HUES64 (cell line): ENCODE data around the gene ZGPAT.

Source experiments
- H3K27ac ChIP-seq: 2 replicates; pipeline ENCODE4 v1.7.0; 2013; ENCODE audit warnings: low read depth, low read length, inconsistent platforms
- H3K27me3 ChIP-seq: 2 replicates; pipeline ENCODE4 v1.6.1; 2013; ENCODE audit warnings: mild to moderate bottlenecking, low read length; ENCODE audit not compliant: insufficient read depth
- H3K36me3 ChIP-seq: 2 replicates; pipeline ENCODE4 v1.6.1; 2013; ENCODE audit warnings: mild to moderate bottlenecking, low read length; ENCODE audit not compliant: insufficient read depth
- H3K4me1 ChIP-seq: 2 replicates; pipeline ENCODE4 v1.6.1; 2013; ENCODE audit warnings: mild to moderate bottlenecking, low read length, moderate library complexity; ENCODE audit not compliant: insufficient read depth
- H3K4me3 ChIP-seq: 2 replicates; pipeline ENCODE4 v1.5.1; 2013; ENCODE audit warnings: mild to moderate bottlenecking, low read length, moderate library complexity
- H3K9ac ChIP-seq: 2 replicates; pipeline ENCODE4 v1.6.1; 2013; ENCODE audit warnings: mild to moderate bottlenecking, low read depth, low read length
- H3K9me3 ChIP-seq: 2 replicates; pipeline ENCODE4 v1.6.1; 2013; ENCODE audit warnings: low read depth, low read length; ENCODE audit not compliant: insufficient read depth
- WGBS: fragments of 150-250, 120-280 bp; methylation state at CpG from one replicate; pipeline ENCODE4 v1.1.7; 2013; ENCODE audit warnings: missing lambda C conversion rate; 5-methylcytosine and 5-hydroxymethylcytosine counted together

ZGPAT gene

DNA sequence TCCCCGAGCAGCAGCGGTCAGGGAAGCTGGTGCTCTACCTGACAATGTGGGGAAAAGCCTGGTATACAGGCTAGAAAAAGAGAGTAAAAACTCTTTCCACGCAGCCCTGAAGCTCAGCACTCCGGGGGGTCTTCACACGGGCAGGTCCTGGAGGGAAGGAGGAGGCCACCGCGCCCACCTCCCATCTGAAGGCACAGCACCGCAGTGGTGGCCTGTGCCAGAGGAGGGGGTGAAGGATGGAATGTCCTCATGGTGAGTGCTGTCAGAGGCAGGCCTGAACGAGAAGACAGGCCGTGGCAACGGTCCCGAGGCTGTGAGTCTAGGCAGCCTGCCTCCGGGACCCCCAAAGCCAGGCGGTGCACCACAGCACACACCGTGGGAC, 37.6 kb downstream of the ZGPAT start:
- Histone ChIP-seq H3K36me3 (peaks cover 21% of the 10 kb centered on the region), H3K9ac (no peak overlapping the region), H3K4me1 (peaks cover 7% of the 10 kb centered on the region), H3K27me3 (no peaks in the 10 kb centered on the region), H3K9me3 (no peaks in the 10 kb centered on the region), H3K4me3 (no peak overlapping the region), H3K27ac (no peak overlapping the region)
- 82% methylated on average over 15 of the region's 15 CpGs for WGBS

DNA sequence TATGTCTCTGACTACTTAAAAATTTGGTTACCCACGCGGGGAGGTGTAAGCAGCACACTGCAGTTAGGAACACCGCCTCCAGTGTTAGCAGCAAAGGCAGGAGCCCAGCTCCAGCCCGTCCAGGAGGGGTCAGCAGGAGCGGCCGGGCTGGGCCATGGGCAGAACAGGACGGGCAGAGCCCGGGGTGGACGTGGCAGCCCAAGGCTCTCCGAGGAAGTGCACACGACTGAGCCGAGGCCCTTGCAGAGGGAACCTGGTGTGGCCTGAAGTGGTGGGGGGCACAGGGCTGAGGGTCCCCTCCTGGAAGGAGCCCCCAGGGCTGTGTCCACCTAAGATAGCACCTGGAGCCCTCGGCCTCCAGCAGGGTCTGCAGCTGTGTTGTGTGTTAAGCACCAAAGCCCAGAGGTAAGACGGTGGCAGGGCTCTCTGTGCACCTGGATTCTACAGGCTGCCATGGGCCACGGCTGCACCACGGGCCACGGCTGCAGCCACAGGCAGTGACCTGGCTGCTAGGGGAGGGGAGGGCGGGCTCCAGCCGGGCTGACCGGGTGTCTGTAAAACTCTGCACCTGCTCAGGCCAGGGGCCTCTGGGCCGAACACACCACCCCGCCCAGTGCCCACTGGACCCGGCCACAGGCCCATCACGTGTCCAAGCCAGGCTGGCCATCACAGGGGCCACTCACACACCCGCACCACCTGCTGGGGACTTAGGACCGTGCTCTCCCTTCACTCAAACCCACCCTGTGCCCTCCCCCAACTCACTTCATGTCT, 38.3 kb downstream of the ZGPAT start:
- no peak overlapping the region for H3K9ac ChIP-seq
- no peak overlapping the region for H3K27ac ChIP-seq
- H3K4me3 ChIP-seq: no peak overlapping the region
- H3K36me3 ChIP-seq: peaks cover 21% of the 10 kb centered on the region
- no peaks in the 10 kb centered on the region for H3K27me3 ChIP-seq
- 92% methylated on average over 26 of the region's 26 CpGs for WGBS
- H3K9me3 ChIP-seq: no peaks in the 10 kb centered on the region
- H3K4me1 ChIP-seq: peaks cover 4% of the 10 kb centered on the region

DNA sequence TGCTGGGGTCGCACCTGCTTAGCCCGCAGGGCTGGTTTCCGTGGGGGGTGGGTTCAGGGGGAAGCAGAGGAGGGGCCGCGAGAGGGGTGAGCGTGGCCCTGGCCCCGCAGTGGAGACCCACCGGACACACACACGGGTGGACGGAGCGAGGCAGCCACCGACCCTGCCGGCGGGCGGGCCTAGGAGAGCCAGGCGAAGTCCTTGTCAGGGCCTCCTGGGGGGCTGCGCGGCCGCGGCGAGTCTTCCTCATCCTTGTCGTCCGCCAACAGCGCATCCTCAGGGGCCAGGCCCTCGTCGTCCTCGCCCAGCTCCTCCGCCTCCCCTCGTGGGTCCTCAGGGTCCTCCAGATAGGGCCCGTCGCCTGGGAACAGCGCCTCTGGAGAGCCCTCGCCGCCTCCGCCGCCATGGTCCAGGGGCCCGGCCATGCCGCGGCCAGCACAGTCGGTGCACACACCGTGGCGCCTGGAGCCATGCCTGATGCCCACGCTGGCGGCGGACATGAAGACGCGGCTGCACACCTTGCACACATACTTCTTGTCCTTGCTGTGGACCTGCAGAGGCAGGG, 39.0 kb downstream of the ZGPAT start:
- Histone ChIP-seq H3K9me3 (no peaks in the 10 kb centered on the region), H3K4me1 (no peaks in the 10 kb centered on the region; the same call in 1 of the 2 replicates), H3K27me3 (no peaks in the 10 kb centered on the region), H3K9ac (no peak overlapping the region), H3K27ac (no peak overlapping the region), H3K4me3 (no peak overlapping the region), H3K36me3 (peaks cover 21% of the 10 kb centered on the region)
- WGBS: 96% methylated on average over 45 of the region's 47 CpGs

DNA sequence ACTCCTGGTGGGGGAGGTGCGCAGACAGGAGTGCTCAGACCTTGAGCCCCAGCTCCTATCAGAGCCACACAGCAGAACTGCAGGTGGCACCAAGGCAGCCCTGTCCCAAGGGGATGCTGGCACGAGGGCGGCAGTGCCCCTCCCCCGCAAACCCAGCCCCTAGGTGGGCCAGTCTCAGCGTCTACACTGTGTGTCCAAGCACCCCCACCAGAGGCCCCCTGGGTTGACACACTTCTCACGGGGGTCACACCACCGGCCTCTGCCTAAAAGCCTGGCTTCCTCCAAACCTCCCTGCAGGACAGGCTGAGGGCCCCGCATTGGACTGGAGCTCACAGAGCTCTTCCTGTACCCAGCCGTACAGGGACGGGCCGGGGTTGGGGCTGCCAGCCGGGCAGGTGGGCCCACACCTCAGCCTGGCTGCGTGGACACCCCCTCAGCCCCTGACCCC, 39.8 kb downstream of the ZGPAT start:
- Histone ChIP-seq H3K4me3 (no peak overlapping the region), H3K4me1 (no peaks in the 10 kb centered on the region; the same call in 1 of the 2 replicates), H3K27me3 (no peaks in the 10 kb centered on the region), H3K9ac (no peak overlapping the region), H3K36me3 (peaks cover 17% of the 10 kb centered on the region), H3K27ac (peak overlapping the region; percentile 18; the same call in 1 of the 2 replicates), H3K9me3 (no peaks in the 10 kb centered on the region)
- 82% methylated on average over 13 of the region's 13 CpGs for WGBS

DNA sequence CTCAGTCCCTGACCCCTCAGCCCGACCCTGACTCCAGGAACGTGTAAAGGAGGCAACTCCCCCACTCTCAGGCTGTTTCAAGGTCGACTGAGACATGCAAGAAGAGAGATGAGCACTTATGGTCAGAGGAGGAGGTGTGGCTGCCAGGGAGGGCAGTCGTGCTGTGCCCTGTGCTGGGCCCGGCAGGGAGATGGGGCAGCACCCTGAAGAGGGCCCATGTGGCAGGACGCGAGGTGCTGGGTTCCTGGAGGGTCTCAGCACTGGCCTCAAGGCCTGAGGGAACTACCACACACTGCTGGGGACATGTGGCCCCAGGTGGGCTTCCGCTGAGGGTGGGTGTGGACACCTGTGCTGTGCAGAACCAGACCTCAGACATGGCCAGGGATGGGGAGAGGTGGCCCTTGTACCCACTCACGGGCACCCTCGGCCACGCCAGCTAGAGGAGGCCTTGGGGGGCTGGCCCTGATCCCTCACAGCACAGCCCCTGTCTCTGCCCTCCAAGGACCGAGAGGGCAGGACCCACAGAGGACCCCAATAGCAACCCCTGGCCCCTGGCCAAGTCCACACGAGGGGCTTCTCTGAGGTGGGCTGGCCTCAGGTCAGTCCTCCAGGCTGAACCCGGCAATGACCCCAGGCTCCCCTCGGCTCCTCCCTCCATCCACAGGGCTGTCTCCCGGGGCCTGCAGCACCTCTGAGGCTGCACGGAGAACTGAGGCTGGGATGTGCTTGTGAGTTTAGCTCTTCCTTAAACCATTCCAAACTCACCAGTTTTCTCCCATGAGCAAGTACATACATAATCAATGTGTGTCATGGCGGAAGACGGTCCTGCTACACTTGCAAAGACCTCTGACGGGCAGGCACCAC, 40.5 kb downstream of the ZGPAT start:
- peak overlapping the region; percentile 18; the same call in 1 of the 2 replicates for H3K27ac ChIP-seq
- H3K4me1 ChIP-seq: no peaks in the 10 kb centered on the region; the same call in 1 of the 2 replicates
- H3K4me3 ChIP-seq: no peak overlapping the region
- WGBS: 82% methylated on average over 20 of the region's 20 CpGs
- H3K9me3 ChIP-seq: no peaks in the 10 kb centered on the region
- H3K9ac ChIP-seq: no peak overlapping the region
- H3K36me3 ChIP-seq: peaks cover 11% of the 10 kb centered on the region
- H3K27me3 ChIP-seq: no peaks in the 10 kb centered on the region

DNA sequence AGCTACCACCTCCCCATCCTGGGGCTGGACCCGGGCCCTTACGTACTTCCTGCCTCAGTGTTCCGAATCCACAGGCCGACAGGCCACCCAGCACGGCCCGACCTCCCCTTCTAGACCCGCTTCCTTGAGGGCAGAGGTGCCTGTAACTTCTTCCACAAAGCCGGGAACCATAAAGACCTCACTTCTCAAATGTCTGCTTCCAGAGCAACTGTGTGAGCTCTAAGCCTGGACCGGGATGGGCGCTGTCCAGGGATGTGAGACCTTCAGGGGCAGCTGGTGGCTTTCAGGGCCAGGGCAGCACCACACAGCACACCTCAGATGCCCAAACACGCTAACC, 41.1 kb downstream of the ZGPAT start:
- H3K4me3 ChIP-seq: no peak overlapping the region
- WGBS: 89% methylated on average over 11 of the region's 11 CpGs
- peaks cover 5% of the 10 kb centered on the region for H3K36me3 ChIP-seq
- no peaks in the 10 kb centered on the region; the same call in 1 of the 2 replicates for H3K4me1 ChIP-seq
- H3K9ac ChIP-seq: no peak overlapping the region
- no peaks in the 10 kb centered on the region for H3K9me3 ChIP-seq
- no peaks in the 10 kb centered on the region for H3K27me3 ChIP-seq
- no peak overlapping the region for H3K27ac ChIP-seq

DNA sequence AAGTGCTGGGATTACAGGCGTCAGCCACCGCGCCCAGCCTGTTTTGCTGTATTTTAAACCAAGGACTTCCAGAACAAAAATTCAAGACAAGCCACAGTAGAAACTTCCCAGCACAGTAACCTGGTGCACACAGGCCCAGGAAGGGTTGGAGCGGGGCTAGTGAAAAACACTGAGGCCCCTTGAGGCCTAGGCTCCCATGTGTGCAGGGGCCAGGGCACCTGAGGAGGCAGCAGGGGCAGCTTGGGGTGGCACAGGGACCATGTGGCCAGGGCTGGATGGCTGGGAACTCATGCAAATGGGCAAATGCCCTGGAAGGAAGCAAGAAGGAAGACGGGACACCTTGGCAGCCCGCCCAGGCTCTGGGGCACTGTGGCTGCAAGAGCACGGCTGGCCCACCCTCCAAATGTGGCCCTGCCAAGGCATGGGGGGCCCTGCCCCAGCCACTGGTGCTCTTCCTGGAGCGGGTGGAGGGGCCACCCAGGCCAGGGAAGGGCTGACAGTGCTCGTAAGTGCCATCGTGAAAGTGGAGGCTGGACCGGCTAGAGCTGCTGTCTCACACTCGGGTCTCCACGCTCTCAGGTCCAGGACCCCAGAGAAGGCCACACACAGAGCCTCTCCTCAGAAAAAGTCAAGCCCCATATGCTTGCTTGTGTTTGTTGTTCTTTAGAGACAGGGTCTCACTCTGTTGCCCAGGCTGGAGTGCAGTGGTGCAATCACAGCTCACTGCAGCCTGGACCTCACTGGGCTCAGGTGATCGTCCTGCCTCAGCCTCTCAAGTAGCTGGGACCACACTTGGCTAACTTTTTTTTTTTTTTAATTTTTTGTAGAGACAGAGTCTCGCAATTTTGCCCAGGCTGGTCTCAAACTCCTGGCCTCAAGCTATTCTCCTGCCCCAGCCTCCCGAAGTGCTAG, 42.0 kb downstream of the ZGPAT start:
- Histone ChIP-seq H3K27ac (no peak overlapping the region), H3K27me3 (no peaks in the 10 kb centered on the region), H3K9ac (no peak overlapping the region), H3K36me3 (no peaks in the 10 kb centered on the region), H3K4me3 (no peak overlapping the region), H3K9me3 (no peaks in the 10 kb centered on the region), H3K4me1 (no peaks in the 10 kb centered on the region; the same call in 1 of the 2 replicates)
- WGBS: 95% methylated on average over 16 of the region's 16 CpGs

DNA sequence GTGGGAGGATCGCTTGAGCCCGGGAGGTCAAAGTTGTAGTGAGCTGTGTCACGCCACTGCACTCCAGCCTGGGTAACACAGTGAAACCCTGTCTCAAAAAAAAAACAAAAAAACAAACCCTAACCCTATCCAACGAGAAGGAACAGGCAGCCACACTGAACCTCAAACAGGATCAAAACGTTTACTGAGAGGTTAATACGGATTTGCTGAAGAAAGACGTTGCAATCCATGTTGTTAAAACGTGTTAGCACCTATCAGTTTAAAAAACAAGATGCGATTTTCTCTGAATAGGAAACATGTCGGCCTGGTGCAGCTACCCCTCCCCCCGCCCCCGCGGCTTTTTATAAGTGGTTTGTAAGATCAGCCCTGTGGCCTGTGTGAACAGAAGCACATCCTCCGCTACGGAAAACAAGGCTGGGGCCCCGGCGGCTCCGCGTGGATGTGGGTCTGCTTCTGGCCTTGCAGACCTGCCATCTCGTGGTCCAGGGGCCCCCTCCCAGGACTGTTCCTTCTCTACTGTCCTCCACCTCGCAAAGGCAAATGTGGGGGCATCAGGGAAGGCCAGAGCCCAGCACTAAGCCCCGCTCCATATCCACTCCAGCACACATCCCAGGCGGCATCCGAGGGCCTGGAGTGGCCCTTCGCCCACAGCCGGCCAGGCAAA, 43.1 kb downstream of the ZGPAT start:
- 88% methylated on average over 26 of the region's 26 CpGs for WGBS
- Histone ChIP-seq H3K27ac (peak overlapping the region; percentile 41; the same call in 1 of the 2 replicates), H3K9me3 (no peaks in the 10 kb centered on the region), H3K27me3 (no peaks in the 10 kb centered on the region), H3K9ac (no peak overlapping the region), H3K4me3 (no peak overlapping the region), H3K4me1 (no peaks in the 10 kb centered on the region; the same call in 1 of the 2 replicates), H3K36me3 (no peaks in the 10 kb centered on the region)

DNA sequence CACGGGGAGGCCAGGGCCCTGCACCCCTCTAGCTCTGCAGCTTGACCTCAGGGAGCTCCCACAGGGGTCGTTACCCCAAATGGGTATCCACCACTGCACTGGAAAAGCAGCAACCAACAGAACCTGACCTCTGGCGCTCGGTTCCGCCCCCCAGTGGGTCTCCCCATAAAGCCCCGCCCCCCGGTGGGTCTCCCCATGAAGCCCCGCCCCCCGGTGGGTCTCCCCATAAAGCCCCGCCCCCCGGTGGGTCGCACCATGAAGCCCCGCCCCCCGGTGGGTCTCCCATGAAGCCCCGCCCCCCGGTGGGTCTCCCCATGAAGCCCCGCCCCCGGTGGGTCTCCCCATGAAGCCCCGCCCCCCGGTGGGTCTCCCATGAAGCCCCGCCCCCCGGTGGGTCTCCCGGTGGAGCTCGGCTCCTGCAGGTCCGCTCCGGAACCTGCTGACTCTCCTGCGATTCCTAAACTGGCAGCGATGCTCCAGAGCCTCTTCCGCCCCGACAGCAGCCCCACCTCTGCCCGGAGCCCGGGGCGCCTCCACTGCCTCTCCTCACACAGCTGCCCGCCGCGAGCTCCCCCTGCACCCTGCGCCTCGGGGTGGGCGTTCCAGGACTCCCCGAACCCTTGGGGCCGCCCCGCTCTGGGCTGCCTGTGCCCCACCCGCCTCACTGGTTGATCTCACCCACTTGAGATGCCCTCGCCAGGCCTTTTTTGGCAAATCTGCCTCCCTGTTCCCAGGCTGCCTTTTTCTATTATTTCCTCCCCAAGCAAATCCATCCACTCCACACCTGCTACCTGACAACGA, 43.8 kb downstream of the ZGPAT start:
- Histone ChIP-seq H3K36me3 (no peaks in the 10 kb centered on the region), H3K4me1 (no peaks in the 10 kb centered on the region; the same call in 1 of the 2 replicates), H3K27ac (peak overlapping the region; percentile 41; the same call in 1 of the 2 replicates), H3K27me3 (no peaks in the 10 kb centered on the region), H3K9ac (no peak overlapping the region), H3K9me3 (no peaks in the 10 kb centered on the region), H3K4me3 (no peak overlapping the region)
- WGBS: 89% methylated on average over 40 of the region's 45 CpGs
